ENCODE measurements around the gene MGAT4D. TPM values are rescaled to one million over a fixed set of nuclear protein-coding genes. Genes with fewer than 3 reads are reported as not detected.

The MGAT4D gene
- total and polyA plus RNA-seq, 10 of the 15 experiments (the other 5 are each of a cell fraction or from before 2014, with no cell fraction given): not detected

DNA sequence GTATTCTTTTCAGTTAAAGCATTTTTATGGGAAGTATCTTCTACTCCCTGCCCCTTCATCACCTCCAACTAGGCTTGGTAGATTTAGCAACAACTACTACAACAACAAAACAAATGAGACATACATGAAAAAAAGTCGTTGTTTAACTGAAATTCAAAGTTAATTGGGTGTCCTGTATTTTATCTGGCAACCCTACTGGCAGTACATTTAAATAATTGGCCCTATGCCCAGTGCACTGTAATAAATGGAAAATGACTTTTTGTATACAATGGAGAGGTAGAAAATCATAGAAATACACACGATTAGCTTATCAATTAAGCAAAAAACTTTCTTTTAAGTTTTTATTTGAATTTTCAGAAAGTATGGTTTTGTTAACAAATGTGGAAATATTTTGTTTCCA is 49.3 kb downstream of the MGAT4D start:
- RAD21 ChIA-PET (ENCODE audit: unreplicated experiment): no interaction called here
- no peak overlapping the region for H3K4me2 ChIP-seq (ENCODE audit: control insufficient read depth, insufficient read depth)
- intact Hi-C loops (cut with micrococcal nuclease; ENCODE audit: unreplicated experiment): no loop called here
- BruUV-seq (replicated peaks): no TSS peak
- H3K9ac ChIP-seq (ENCODE audit: control insufficient read depth, insufficient read depth, low read length): no peak overlapping the region
- H3K36me3 ChIP-seq (ENCODE audit: control insufficient read depth in 2 of 2, insufficient read depth in 2 of 2, low read length in 1 of 2): no peaks in the 10 kb centered on the region
- H3K27ac ChIP-seq (ENCODE audit: control insufficient read depth, insufficient read depth): no peak overlapping the region
- ATAC-seq (no peak), DNase-seq (ENCODE audit: low read depth, low spot score) (no peak), FAIRE-seq (no peak)
- no peaks in the 10 kb centered on the region for H3K4me1 ChIP-seq (ENCODE audit: control insufficient read depth, insufficient read depth, low read length)
- no peak overlapping the region for H3K4me3 ChIP-seq
- CTCF ChIA-PET: interaction anchor here (0.6 to 1.3 kb wide), 2 partner anchors 12 to 221 kb away, joined by 3 to 4 read pairs; no protein-coding TSS in a partner anchor
- no peaks in the 10 kb centered on the region; a peak in 2 of 4 replicates for H3K27me3 ChIP-seq (replicated peaks in 1 of 2; ENCODE audit: control insufficient read depth in 2 of 2, insufficient read depth in 2 of 2, low read length in 1 of 2)
- 17% methylated on average over 2 of the region's 2 CpGs for WGBS (ENCODE audit: insufficient coverage, insufficient replicate concordance, low lambda C conversion rate, missing lambda C conversion rate)
- no peak overlapping the region for H2AFZ ChIP-seq (ENCODE audit: control insufficient read depth, low read depth, low read length)
- no peaks in the 10 kb centered on the region for H4K20me1 ChIP-seq (ENCODE audit: control insufficient read depth, insufficient read depth)
- no peaks in the 10 kb centered on the region for H3K9me3 ChIP-seq (replicated peaks; ENCODE audit: control insufficient read depth, insufficient read depth, low read length)
- H3K79me2 ChIP-seq (ENCODE audit: control insufficient read depth, insufficient read depth, low read length): no peaks in the 10 kb centered on the region
- TF ChIP-seq, protein P1, sequence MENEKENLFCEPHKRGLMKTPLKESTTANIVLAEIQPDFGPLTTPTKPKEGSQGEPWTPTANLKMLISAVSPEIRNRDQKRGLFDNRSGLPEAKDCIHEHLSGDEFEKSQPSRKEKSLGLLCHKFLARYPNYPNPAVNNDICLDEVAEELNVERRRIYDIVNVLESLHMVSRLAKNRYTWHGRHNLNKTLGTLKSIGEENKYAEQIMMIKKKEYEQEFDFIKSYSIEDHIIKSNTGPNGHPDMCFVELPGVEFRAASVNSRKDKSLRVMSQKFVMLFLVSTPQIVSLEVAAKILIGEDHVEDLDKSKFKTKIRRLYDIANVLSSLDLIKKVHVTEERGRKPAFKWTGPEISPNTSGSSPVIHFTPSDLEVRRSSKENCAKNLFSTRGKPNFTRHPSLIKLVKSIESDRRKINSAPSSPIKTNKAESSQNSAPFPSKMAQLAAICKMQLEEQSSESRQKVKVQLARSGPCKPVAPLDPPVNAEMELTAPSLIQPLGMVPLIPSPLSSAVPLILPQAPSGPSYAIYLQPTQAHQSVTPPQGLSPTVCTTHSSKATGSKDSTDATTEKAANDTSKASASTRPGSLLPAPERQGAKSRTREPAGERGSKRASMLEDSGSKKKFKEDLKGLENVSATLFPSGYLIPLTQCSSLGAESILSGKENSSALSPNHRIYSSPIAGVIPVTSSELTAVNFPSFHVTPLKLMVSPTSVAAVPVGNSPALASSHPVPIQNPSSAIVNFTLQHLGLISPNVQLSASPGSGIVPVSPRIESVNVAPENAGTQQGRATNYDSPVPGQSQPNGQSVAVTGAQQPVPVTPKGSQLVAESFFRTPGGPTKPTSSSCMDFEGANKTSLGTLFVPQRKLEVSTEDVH (IDR thresholded peaks at IDR 0.05; ENCODE audit: low read depth, partially characterized antibody): no peak
- TF ChIP-seq TARDBP (IDR thresholded peaks at IDR 0.05; ENCODE audit: borderline replicate concordance) (no peak), NR2F1 (conservative IDR thresholded peaks at IDR 0.05) (no peak), POLR2A (IDR thresholded peaks at IDR 0.05; ENCODE audit: low read depth, low read length) (no peak), TBL1XR1 (IDR thresholded peaks at IDR 0.05; ENCODE audit: low read depth, low read length) (no peak), HDAC6 (IDR thresholded peaks at IDR 0.05; ENCODE audit: unreplicated experiment) (no peak), GATAD2B (conservative IDR thresholded peaks at IDR 0.05; ENCODE audit: low read depth) (no peak), MTA2 (IDR thresholded peaks at IDR 0.05; ENCODE audit: low read depth) (no peak)
- TF ChIP-seq, protein P2, sequence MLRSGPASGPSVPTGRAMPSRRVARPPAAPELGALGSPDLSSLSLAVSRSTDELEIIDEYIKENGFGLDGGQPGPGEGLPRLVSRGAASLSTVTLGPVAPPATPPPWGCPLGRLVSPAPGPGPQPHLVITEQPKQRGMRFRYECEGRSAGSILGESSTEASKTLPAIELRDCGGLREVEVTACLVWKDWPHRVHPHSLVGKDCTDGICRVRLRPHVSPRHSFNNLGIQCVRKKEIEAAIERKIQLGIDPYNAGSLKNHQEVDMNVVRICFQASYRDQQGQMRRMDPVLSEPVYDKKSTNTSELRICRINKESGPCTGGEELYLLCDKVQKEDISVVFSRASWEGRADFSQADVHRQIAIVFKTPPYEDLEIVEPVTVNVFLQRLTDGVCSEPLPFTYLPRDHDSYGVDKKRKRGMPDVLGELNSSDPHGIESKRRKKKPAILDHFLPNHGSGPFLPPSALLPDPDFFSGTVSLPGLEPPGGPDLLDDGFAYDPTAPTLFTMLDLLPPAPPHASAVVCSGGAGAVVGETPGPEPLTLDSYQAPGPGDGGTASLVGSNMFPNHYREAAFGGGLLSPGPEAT (IDR thresholded peaks at IDR 0.05; ENCODE audit: low read depth): no peak
- SMC1A ChIA-PET (ENCODE audit: uncharacterized antibody, unreplicated experiment): no interaction called here
- POLR2A ChIA-PET: no interaction called here
- in situ Hi-C loops (cut with MboI): no loop called here
